GM18858 (cell line): ENCODE data around the gene E2F3.

ENCODE experiments used
- ATAC-seq: cut with Tn5 transposase; IDR thresholded peaks from one replicate; pipeline ENCODE4 v1.9.1; 2021; ENCODE audit not compliant: unreplicated experiment

E2F3 gene

DNA sequence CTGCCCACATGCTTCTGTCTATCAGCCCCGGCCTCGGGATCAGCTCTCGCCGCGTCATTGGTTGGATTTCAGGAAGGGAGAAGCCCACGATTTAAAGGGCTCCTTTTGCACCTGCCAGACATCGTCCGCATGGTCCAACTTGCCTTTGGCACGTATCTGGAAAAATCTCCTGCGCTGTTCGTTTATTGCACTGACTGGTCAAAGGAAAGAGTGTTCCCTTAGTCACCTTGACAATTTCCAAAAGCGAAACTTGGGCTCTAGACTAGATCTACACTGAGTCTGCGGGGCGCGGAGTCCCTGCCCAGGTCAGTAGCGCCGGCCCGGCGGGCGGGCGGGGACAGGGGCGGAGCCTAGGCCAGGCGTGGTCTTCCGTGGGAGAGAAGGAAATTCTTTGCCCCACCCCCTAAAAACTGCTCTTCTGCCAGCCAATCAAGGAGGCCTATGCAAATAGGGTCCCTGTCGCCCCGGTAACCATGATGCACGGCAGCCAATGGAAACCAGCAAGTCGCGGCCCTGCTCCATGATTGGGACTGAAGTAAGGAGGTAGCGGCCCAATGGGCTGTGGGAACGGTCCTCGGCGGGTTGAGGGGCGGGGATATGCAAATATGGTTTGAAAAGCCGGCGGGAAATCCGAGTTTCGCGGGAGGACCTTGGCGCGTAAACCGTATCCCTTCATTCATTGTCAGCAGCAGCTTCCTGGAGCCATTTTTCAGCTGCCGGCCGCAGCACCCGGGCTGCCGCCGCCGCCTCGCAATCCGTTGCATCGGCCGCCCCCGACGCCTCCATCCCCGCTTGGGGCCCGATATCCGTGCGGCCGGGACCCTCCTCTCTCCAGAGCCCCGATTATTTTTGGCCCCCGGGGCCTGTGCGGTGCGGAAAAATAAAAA lies at the start of gene E2F3:
Gene E2F3 (plus strand): TSS at position 675 of the 887 bp plus-strand sequence. CDS start 354 bp downstream, outside the sequence.
- peak; percentile 83 for ATAC-seq

DNA sequence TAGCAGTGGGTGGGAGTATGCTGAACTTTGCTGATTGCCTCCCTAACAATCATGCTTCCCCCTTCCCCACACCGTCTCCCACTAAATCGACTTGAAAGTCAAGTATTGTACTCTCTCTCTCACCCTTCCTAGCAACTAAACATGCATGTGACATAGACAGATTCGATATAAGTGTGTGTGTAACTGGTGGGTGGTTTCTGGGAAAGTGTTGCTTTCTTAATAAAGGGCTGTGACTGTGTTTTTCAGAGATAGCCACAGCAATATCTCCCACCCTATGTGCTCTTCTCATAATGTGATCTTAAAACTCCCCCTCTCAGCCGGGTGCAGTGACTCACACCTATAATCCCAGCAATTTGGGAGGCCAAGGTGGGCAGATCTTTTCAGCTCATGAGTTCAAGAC lies 49.3 kb upstream of the E2F3 start:
- ATAC-seq, result no peak

DNA sequence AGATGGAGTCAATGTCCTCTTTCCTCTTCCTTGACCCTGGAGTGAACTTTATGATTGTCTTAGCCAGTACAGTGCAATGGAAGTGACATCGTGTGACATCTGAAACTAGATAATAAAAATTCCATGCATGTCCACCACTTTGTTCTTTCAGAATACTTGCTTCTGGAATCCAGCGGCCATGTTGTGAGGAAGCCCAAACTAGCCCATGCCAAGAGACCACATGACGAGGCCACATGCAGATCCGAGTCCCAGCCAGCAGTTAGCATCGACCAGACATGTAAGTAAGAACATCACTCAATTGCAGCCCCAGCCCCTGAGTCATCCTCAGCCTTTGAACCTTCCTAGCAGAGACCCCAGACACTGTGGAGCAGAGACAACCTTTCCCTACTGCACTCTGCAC lies 48.5 kb upstream of the E2F3 start:
- no peak for ATAC-seq

DNA sequence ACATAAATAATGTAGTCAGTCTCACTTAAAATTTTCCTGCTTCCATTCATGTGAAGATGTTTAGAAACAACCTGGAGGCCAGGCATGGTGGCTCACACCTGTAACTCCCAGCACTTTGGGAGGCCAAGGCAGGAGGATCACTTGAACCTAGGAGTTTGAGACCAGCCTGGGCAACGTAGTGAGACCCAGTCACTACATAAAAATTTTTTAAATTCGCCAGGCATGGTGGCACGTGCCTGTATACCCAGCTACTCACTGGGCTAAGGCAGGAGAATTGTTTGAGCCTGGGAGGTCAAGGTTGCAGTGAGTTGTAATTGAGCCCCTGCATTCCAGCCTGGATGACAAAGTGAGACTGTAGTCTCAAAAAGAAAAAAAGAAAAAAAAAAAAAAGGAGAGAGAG lies 47.3 kb upstream of the E2F3 start:
- ATAC-seq, result no peak

DNA sequence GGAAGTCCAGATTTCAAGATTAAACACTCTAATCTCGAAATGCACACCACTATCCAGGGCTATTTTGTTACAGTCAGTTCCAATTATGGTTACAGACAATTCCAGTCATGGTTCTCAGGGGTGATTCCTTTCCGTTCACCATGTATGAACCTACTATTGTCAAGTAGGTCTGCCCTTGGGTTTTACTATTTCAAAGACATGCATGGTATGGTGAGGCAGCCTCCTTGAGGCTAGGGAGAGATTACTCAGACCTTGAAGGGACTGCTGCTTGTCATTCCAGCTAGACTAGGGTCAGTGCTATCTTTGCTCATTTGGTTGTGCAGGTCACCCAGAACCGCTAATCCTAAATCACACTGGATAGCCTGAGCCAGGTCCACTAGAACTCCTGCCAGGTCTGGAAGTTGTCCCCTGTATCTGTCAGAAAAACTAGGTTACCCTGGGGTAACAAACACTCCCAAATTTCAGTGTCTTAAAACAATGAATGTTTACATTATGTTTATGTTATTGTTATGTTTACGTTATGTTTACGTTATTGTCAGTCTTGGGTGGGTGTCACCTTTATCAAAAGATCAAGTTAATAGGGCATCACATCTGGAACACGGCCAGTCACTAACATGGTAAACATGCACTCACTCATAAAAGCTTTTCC lies 41.1 kb upstream of the E2F3 start:
- no peak for ATAC-seq

DNA sequence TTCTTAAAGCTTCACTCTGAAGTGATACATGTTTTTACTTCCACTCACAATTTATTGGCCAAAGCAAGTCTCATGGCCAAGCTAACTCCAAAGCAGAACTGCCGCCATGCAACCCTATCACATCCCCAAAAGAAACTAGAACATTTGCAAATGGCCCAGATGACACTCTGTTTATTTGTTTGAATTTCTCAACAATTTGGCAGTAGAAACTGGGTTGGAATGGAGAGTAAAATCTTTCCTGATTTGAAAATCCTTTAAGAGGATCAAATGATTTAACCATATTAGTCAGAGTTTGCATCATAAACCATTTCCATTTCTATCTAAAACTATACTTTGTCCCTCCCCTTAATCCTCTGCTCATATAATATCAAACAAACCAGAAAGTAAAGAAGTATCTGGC lies 39.1 kb upstream of the E2F3 start:
- ATAC-seq, result no peak

DNA sequence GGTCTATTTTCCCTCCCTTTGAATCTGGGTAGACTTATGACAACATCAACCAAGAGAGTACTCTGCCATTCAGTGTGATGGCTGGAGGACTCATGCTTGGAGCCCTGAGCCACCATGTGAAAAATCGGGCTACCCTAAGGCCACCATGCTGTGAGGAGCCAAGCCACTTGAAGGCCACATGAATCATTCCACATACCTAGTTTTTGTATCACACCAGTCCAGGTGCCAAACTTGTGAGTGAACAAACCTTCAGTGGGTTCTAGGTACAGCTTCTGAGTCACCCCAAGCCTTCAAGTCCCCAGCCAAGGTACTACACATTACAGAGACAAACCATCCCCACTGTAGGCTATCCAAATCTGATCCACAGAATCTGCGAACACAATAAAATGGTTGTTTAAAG lies 37.4 kb upstream of the E2F3 start:
- ATAC-seq, result no peak

DNA sequence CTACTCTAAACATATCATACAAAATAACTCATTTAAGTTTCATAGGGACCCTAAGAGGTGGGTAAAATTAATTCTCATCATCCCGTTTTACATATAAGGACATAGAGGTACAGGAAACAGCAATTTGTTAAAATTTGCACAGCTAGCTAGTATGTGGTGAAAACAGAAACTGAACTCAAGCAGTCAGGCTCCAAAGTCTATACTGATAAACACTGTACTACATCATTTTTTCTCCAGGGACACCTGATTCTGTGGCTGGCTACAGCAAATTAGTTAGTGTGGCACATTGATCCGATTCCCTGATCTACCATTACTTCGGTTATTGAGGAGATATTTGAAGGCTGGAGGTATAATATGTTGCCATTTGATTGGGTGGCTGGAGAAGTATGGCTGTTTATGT lies 36.2 kb upstream of the E2F3 start:
- peak; percentile 49 for ATAC-seq

DNA sequence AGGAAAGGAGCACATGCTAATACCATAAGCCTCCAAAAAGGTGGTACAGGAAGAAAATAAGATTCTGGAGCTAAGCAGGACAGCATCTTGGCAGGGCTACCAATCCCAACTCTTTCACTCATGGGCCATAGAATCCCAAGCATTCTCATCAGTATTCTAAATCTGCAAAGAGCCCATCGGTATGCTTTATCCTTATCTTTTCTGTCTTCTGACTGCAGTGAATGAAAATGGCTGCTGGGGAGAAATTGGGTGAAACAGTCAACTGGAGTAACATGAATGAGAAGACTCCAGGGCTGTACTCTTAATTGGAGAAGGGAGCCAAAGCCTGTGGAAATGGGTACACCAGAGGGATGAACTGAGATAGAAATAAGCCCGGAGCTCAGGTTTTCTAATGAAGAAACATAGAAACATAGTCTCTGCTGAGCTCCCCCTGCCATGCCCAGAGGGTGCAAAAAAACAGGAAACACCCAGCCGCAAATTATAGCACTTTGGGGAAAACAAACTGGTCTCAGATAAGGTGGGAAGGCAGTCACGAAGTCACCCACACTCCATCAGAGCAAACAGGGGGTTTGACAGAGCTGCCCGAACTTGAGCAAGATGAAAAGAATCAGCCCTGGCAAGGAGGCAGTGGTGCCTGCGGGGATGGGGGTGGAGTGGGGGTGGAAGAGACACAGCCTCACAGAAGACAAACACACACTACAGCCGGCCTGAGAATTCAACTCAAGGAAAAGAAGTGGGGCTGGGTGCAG lies 35.4 kb upstream of the E2F3 start:
- no peak for ATAC-seq

DNA sequence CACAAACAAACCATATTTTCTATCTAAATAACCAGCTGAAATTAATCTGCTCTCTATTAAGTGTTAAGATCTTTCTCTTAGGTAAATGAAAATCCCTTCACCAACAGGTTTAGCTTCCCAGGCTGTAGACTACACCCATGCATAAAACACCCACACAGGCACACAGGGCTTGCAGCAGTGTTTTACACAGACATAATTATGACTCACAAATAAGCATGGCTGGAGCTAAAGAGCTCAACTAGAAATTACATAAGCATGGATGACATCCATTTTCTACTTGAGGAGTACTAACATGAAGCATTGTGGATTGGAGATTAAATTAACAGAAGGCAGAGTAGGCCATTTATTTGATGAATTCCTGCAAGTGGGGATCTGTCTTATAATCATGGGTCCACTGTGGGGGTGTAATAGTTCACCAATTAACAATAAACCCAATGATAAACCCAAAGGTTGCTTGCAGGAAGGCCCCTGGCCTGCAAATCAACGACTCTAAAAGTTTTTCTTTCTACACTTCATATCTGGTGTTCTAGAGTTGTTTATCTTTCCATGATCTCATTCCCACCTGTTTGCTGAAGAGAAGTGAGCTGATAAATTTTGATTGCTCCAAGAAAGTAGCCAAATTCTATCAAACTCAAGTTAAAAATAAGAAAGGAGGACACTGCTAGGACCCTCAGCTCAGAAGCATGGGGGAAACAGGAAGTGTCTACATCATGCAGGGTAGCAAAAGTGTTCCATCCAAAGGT lies 33.8 kb upstream of the E2F3 start:
- ATAC-seq, result no peak

DNA sequence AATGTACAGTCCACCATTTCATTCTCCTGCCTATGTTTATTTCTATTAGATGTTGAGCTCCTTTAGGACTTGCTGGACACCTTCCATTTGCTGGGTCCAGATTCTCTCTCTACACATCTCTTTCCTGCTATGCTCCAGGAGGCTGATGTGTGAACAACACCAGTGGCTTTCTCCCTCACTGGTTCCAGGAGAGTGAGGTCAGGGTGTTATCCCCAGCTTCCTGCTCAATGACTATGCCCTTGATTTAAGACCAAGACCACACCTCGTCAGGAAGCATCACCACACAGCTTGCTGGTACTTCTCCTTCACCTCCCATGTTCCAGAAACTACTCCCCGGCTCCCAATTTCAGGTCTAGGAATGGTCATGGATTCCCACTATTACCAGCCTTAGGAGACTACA lies 31.3 kb upstream of the E2F3 start:
- ATAC-seq, result no peak

DNA sequence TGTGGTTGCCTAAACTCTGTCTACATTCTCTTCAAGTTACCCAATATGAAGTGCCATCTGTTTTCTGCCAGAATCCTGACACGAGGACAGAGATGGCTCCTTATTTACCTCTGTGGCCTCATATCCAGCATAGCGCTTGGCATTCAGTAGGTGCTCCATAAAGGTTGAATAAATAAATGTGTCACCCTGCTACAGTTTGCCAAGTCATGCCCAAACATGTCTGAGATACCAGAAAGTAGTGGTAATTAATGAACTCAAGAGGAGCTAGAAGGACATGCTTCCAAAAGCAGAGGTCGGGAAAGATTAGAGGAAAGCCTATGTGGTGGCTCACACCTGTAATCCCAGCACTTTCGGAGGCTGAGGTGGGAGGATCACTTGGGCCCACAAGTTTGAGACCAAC lies 30.9 kb upstream of the E2F3 start:
- no peak for ATAC-seq

DNA sequence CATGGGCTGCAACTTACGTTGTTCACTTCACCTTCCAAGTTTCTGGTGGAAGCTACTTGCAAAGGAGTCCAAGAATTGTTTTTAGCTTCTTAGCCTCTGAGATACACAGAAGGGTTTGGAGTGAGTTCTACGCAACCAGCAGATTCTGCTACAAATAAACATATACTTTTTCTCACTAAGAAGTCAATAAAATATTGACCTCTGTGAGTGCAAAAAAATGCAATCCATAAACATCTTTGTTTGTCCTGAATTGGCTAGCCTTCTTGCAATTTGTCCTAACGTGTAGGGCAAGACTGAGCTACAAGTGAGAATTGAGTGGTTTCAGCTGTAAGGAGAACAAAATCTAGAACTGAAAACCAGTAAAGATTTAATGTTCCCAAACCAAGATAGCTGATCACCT lies 26.2 kb upstream of the E2F3 start:
- ATAC-seq, result no peak

DNA sequence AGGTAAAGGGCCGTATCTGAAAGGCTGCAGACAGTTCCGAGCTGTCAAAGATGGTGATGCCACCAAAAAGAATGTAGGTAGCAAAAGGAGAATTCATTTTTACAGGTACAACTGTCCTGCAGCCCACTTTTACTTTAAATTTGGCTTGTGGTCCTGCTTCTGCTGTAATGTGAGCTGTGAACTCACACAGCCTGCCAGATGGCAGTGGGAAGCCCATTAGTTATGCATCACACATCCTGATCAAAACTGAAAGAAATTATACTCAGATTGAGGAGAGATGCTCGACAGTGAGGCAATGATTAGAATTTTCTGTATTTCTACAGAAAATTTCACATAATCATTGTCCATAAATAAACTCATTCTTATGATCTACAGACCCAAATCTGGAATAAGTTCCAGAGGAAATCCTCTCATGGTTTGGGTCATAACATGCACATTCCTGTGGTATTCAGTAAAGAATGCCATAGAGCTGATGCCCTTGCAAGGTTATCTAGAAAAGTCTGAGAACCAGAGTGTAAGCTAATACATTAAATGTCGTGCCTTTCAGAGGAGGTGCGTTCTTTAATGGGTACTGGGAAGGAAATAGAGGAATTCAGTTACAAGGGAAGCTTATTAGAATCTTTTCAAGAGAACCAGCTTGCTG lies 23.9 kb upstream of the E2F3 start:
- no peak for ATAC-seq

DNA sequence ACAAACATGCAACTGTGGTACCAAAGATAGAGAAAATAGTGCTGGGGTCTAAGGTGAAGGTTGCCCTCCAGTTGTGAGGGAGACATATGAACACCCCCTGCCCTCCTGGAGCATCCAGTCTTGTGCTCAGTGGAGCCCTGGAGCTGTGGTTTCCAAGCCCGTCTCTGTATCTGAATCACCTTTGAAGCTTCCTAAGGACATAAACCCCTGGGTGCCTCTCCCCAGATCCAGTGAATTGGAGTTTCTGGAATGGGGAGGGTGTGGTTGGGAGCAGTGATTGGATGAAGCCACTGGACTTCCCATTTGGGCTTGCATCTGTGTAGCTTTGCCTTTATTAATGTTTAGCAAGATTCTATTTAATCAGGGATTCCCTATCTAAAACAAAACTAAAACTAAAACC lies 22.4 kb upstream of the E2F3 start:
- ATAC-seq, result no peak

DNA sequence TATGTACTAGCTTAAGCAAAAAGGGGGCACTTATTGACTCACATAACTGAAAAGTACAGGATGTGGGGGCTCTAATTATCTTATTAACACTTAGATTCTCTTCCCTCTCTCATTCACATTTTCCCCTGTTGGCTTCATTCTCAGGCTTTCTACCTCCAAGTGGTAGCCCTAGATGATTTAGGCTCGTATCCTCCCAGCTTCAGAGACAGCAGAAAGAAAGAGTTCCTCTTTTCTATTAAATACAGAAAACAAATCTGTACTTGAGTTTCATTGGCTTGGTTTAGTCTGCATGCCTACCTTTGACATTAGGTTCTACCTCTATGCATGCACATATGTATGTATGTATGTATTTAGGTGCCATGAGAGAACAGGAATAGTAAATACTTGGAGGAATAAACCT lies 15.5 kb upstream of the E2F3 start:
- ATAC-seq, result no peak

DNA sequence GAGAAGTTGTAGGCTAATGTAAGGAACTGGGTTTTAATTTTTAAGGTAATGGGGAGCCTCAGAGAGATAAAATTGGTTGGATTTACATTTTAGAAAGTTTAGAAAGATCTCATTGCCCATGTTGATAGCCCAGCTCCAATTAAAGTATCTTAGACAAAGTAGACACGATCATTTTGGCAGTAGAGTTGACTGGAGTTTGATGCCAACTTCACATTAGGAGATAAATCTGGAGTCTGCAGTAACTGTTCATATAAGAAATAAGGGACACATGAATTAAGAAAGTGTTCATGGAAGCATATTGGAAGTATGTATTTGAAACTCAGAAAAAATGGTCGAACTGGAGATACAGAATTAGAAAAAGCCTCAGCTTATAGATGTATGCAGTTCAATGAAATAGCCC lies 12.6 kb upstream of the E2F3 start:
- no peak for ATAC-seq

DNA sequence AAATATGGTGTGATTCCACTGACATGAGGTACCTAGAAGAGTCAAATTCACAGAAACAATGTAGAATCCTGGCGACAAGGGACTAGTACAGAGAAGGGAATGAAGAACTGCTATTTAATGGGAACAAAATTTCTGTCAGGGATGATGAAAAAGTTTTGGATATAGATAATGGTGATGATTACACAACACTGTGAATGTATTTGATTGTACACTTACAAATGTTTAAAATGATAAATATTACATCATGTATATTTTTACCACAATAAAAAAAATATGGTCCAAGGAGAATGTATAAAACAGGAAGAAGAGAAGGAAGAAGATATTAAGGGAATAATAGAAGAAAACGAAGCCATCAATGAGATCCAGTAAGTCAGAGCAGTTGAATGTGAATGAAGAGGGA lies 8.4 kb upstream of the E2F3 start:
- no peak for ATAC-seq

DNA sequence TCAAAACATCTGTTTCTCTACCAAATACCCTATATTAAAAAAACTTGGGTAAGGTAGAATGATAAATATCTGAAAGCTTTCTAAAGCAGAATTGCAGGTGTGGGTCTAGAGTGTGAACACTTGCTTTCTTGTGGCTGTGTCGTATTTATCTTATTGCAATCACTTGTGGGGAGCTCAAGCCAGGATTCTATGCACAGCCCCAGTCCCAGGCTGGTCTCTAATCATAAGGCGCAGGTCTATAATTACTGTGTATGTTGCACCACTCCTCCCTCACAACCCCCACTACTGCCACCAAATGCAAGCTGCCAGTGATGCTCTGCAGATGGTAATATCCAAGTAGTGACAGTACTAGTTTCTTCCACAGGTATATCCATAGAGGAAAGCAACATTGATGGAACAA lies 2.2 kb upstream of the E2F3 start:
- no peak for ATAC-seq

DNA sequence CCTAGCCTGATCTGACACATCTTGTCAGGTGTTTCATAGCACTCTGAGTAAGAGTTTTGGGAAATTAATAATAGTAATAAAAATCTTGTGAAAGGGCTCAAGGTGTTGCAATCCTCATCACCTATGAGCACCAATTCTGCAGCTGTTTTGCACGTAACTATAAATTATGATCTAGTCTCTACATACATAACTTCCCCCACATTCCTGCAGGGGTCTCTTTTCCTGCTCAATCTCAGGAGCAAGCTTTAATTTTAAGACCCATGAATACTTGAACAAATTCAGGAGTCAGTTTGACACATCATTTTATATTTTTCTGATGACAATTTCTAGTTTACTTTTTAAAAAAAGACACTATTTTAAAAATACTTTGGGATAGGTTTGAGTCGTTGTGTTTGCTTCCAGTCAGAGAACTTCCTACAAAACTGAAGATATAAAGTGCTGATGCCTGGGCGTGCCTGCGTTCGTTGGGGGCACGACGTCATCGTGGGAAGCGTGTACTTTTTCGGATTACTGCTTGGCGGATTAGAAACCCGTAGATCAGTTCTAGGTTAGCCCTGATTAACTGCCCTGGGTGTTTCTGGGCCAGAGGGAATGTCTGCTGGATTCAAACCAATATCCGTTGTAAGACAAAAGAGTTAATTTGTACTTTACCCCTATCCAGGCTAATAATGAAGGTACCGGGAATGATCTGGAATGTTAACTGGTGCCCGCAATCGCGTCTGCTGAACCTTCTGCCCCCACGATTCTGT lies 1.0 kb upstream of the E2F3 start:
- ATAC-seq, result no peak
